ENCODE results near the gene MEDAG.
A peak's percentile ranks its signal among the peaks of the same experiment; 100 is the strongest.

MEDAG gene

DNA sequence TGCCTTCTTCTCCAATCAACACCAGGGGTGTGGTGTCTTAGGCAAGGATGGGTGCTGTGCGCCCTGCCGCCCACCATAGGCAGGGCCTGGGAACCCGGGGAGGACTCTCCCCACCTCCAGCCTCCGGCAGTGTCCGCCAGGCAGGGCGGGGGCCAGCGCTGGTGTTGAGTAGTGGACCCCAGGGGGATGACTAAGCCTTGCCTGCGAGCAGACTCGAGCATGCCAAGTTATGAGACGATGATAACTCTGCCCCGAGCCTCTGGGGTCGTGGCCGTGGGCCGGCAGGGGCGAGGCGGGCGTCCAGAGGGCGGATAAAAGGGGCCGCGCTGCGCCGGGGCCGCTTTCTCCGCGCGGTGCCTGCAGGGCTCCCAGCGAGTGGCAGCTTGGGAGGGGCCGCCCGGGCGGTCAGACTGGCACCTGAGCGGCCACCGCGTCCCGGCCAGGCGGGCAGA is at the start of gene MEDAG:
MEDAG (plus strand) TSS at position 340 of the 452 bp plus-strand sequence. CDS start 245 bp downstream, outside the sequence.
- no peak for DNase-seq

- DNase-seq, result no peak
Observed at GRCh38 chr13:30857018-30857417, 49.1 kb upstream of the MEDAG start.

- DNase-seq, result no peak
Observed at GRCh38 chr13:30857636-30858035, 48.4 kb upstream of the MEDAG start.

DNA sequence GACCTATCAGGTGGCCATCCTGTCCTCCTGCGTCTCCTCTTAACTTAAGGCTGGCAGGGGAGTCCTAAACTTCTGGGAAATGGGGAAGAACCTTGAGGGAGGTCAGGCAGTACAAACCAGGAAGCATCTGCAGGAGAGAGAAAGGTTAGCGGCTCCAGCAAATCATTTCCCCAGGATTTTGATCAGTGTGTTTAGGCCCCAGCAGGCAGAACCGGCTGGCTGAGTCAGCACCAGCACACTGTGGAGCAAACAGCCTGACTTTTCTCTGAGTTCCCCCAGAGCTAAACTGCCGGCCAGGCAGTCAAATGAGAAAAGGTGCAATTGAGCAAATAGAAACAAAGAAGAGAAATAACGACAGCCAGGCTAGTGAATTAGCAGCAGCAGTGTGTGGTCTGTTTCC is 46.7 kb upstream of the MEDAG start:
- DNase-seq, result no peak

- DNase-seq, result no peak
Observed at GRCh38 chr13:30861163-30861562, 44.9 kb upstream of the MEDAG start.

GRCh38 chr13:30861836-30862467 is 44.1 kb upstream of the MEDAG start:
- no peak for DNase-seq

DNA sequence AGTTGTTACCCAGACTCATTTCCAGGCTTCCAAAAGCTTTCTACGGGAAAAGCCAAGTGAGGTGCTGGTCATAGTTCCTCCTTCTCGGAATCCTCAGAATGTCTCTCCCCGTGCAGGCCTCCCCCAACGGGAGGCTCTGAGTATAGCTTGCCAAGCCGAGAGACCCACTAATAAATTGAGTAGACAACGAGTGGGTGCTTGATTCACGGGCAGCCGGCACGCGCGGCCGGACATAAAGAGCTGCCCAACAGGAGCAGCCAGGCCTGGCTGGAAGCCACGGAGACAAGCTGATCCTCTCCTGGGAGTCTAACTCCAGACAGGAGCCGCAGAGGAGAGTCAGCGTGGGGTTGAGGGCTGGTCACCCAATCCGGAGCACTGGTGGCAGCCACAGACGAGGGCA is 43.4 kb upstream of the MEDAG start:
- DNase-seq, result no peak

GRCh38 chr13:30863231-30863630 is 42.8 kb upstream of the MEDAG start:
- no peak for DNase-seq

DNA sequence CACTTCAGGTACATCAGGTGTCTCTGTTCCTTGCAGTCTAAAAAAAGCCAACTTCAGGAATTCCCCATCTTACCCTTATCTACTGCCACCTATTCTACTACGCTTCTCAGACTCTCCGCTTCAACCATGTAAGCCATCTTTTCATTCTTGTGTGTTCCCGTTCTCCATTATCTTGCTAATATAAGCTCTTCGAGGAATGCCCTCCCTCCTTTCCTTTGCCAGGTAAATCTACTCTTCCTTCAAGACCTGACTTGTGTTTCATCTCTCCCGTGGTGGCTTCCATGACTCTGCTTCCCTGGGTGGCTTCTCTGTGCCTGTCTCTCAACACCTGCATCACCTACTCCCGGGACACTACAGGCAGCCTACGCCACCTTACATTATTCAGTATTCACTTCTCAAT is 42.3 kb upstream of the MEDAG start:
- DNase-seq, result no peak

DNA sequence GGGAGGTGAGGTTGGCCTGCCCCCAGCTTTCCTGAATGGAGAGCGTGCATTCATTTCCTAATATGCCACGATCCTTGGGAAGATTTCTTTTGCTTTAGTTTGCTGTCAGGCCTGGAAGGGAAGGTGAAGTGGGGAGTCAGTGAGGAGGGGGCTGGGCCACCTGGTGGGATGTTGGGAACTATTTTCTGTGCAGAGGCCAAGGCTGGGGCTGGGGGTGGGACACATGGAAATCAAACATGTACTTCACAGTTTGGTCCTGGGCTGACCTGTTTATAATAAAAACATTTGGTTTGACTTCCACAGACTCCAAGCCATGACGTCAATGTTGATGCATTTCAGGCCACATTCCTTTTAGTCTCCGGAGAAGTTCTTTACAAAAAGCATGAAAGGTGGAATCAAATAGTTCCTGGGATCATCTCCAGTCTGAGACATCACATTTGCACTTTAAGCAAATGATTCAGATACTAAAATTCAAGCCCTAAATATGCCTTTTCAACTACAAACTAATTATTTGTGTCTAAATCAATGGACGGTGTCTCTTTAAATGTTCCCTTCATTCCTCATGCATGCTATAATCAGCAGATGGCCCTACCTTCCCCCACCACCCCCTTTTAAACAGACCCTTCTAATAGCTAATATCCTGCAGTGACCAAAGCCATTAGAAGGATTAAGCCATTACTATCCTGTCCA is 41.5 kb upstream of the MEDAG start:
- DNase-seq, result no peak

- DNase-seq, result peak; percentile 91
Observed at GRCh38 chr13:30865123-30866049, 40.7 kb upstream of the MEDAG start.

GRCh38 chr13:30866677-30867076 is 39.4 kb upstream of the MEDAG start:
- DNase-seq, result no peak

DNA sequence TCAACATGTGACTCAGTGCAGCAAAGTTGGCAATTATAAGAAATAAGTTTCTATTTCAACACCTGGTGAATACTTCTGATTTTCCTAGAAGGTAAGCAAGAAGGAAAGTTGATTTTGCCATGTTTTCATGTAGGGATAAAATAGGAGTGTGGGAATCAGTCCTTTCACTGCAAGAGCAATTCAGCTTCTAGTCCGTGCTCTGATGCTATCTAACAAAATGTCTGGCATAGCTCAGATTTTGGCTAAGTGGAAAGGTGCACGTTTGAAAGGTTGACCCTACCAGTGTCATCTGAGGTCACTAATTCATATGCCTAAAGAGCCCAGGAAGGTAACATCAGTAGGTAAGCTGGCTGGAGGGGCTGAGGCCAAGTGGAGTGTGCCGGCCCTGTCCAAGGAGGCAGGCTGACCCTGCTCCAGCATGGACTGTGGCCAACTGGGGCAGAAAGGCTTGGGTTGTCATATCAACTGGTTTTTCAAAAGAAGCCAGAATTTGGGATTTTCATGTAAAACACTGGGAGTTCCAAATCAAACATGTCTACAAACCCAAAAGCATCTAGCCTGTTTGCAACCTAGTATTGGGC is 38.9 kb upstream of the MEDAG start:
- DNase-seq, result no peak

DNA sequence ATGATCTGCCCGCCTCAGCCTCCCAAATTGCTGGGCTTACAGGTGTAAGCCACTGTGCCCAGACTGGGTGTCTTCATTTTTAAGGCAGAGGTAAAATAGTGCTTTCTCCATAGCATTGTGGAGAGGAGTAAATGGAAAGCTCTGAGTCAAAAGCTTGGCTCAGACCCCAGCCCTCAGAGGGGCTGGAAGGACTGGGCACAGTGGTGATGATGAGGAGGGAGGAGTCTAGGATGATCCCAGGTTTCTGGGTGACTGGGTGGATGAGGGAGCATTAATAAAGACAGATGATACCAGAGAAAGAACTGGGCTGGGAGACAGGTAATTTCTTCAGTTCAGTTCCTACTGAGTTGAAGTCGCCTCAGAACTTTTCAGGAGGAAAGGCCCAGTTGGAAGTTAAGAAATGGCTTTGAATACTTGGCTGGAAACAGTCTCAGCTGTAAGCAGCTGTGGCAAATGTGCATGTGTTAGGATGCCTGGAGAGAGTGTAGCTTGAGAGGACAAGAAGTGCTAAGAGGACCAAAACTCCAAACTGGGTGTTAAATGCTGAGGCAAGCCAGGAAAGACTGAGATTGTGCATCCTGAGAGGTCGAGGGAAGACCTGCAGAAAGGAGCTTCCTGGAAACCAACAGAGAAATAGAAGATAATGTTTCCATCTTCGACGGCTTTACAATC is 37.1 kb upstream of the MEDAG start:
- no peak for DNase-seq

DNA sequence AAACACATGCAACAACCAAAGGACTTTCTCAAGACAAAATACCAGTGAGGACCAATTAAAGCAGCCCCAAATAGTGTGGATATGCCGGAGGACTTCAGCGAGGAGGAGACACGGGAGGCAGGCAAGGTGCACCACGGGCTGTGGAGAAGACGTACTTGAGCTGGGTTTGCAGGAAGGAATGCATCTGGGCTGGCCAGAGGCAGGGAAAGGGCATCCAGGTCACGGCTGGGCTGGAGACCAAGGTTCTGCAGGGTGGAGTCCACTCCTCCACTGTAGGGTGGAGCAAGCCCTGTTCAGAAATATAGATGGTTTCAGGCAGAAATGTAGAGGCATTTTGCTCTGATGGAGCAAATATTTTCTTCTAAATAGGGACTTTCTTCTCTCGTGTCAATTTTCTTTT is 36.6 kb upstream of the MEDAG start:
- no peak for DNase-seq

GRCh38 chr13:30870049-30870884 is 35.8 kb upstream of the MEDAG start:
- DNase-seq, result peak; percentile 11

DNA sequence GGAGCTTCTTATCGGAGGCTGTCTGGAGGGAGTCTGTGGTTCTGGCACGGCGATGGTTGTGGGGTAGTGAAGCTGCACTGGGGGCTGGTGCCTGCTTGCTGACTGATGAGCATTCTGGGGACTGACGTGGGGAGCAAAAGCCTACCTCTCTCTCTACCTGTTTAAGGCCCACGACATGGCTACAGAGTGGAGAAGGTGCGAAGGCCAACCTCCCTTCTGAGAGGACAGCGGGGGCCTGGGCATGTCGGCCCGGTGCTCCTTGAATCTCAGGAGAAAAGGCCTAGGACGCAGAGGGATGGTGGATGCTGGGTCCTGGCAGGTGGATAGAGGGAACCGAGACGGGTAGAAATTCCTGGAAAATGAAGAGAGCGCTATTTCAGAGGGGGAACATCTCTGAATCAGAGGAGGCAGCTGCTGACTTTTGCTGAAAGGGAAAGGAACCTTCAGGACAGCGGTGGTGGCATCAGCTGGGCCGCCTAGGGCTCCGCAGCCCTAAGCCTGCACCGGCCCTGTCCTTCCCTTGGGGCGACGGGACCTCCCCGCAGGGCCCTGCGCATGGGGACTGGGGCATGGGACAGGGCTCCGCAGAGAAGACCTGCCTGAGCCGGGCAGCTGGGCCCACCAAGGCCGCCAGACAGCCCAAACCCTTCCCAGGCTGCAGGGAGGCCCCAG is 35.0 kb upstream of the MEDAG start:
- DNase-seq, result no peak

DNA sequence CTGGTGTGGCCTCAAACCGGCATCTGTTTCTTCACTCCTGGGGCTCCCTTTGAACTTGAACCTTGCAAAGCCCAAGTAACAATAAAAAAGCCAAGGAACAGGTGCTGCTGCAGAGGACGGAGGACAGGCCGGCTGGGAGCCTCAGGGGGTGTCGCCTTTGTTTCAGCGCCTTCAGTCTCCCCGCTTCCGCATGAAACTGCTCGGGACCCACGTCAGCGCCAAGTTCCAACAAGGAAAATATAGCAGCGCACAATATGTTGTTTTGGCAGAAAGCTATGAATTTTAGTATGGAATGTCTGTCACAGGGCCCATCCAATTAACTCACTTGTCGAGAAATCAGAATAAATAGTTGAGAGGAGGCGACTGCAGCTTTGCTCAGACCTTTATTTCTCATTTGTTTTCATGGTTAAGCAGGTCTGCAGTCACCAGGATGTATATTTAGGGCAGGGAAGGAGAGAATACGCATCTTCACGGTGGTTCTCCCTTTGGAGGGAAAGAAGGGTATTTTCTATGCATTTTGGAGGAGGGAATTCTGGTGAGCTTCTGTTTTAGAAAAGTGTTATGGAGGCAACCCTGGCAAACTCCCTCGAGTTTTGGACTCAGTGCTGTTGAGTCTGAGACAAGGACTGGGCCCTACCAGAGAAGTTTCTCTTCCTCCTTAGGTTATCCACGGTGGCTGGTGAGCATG is 34.3 kb upstream of the MEDAG start:
- DNase-seq, result no peak

DNA sequence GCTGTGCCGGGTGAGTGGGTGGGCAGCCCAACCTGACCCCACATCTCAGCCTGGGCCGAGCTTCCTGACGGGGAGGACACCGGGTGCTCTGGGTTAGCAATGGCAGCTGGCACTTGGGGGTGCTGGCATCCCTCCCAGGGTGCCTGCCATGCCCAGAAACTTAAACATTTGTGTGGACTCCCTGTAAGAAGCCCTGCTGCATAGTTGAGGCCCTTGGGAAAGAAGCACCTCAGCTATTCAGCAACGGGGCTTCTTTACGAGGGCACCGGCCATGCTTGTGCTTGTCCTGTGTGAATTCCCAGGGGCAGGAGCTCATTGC is 33.8 kb upstream of the MEDAG start:
- no peak for DNase-seq

DNA sequence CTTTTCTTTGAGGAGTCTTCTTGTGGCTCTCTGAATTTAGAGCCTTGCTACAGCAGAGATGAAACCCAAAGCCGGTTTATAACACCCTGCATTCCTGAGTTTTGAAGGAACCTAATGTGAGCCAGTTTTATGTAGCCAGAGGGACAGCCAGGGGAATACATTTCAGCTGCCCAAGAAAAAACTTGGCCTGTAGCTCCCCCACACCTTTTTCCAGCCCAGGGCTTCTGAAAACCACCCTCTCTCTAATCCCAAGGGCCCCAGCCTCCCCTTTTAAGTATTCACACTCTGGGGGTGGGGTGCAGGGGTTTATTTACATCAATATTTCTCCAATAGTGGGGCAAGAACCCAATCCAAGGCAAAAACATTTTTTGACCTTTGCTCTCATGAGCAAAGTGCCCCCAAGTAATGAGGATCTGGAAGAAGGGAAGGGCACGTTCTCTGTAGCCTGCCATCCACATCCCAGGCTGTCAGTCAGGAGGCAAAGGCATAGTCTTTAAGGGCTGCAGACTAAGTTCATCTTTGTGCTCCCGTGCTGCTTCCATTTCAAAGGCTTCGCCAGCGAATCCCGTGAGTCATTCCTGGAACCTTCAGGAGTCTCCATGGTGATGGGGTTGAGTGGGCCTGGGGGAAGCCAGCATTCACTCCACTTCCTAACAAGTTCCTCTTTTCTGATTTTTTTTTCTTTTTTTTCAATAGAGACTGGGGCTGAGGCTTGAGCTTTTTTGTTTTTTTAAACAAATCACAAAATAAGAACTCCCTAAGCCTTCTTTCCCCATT is 33.2 kb upstream of the MEDAG start:
- DNase-seq, result peak; percentile 38

Data from DMS53 (cell line).